Stomach smooth muscle (tissue), 2 donors: ENCODE results near the gene RPRML.
"Not testable (repeated sequence)": the region's sequence is repeated elsewhere in the genome, so short reads cannot be mapped to it uniquely, and the experiment has no call there.

Experiments
- H3K27ac ChIP-seq: one replicate; pipeline ENCODE4 v1.7.0; 2013; ENCODE audit warnings: mild to moderate bottlenecking, low read length, inconsistent platforms
- H3K27me3 ChIP-seq, 2 donors: one replicate each; pipeline ENCODE4 v1.7.0; 2013; ENCODE audit warnings: low read length in 2 of 2; ENCODE audit not compliant: insufficient read depth in 2 of 2, control insufficient read depth in 1 of 2
- H3K36me3 ChIP-seq, 2 donors: one replicate each; pipeline ENCODE4 v1.7.0; 2013; ENCODE audit warnings: low read length in 2 of 2; ENCODE audit not compliant: control insufficient read depth in 2 of 2, insufficient read depth in 2 of 2
- H3K4me1 ChIP-seq: one replicate; pipeline ENCODE4 v1.7.0; 2013; ENCODE audit warnings: low read length; ENCODE audit not compliant: control insufficient read depth, insufficient read depth
- H3K4me3 ChIP-seq, 2 donors: one replicate each; pipeline ENCODE4 v1.7.0; 2013; ENCODE audit warnings: low read length in 2 of 2
- H3K9ac ChIP-seq, 2 donors: one replicate each; pipeline ENCODE4 v1.7.0; 2013; ENCODE audit warnings: low read length in 2 of 2, mild to moderate bottlenecking in 1 of 2
- H3K9me3 ChIP-seq, 2 donors: one replicate each; pipeline ENCODE4 v1.7.0; 2013; ENCODE audit warnings: low read length in 2 of 2; ENCODE audit not compliant: control insufficient read depth in 2 of 2
- donor health status: healthy.
- donor health status: Pancreatic carcinoma.

The RPRML gene

DNA sequence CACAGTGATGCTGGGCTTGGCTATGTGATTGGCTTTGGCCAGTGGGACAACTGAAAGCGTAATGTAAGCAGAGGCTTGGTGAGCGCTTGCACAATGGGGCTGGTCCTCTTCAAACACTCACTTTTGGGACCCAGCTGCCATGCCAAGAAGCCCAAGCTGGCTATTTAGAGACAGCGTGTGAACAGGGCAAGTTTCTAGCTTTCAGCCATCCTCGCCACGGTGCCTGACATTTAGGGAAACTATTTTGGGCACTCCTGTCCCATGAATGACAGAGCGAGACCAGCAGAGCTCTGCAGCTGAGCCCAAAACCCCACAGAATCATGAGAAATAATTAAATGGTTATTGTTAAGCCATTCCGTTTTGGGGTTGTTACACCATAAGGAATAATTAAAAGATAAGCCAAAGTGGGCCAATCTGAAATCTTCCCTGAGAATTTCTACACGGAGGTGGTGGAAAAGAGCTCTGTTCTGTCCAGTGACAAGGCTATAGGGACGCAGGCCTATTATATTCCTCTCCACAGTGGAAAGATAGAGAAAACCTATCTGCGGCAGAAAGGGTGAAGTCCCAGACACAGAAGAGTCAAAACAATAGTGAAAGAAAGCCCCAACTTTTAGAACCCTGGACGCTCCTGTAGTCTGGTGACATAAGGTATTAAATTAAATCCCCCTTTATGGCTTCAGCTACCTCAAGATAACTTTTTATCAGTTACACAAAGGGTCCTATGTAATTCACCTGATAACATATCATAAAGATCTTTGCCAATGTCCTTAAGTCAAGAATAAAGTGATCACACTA lies 10.8 kb upstream of the RPRML start:
- Histone ChIP-seq H3K9me3 (no peaks in the 10 kb centered on the region), H3K36me3 (no peaks in the 10 kb centered on the region), H3K4me1 (no peaks in the 10 kb centered on the region), H3K27me3 (peaks cover 0 to 4% of the 10 kb centered on the region in 2 donors), H3K9ac (no peak overlapping the region), H3K27ac (no peak overlapping the region), H3K4me3 (no peak overlapping the region)

DNA sequence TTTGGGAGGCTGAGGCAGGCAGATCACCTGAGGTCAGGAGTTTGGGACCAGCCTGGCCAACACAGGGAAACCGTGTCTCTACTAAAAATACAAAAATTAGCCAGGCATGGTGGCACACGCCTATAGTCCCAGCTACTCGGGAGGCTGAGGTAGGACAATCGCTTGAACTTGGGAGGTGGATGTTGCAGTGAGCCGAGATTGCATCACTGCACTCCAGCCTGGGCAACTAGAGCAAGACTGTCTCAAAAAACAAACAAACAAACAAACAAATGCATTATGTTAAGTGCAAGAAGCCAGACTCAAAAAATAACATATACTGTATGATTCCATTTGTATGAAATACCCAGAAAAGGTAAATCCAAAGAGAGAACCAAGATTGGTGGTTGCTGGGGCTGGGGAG lies 8.9 kb upstream of the RPRML start:
- H3K9ac ChIP-seq, H3K4me1 ChIP-seq, H3K4me3 ChIP-seq, H3K27ac ChIP-seq, H3K9me3 ChIP-seq, H3K27me3 ChIP-seq, H3K36me3 ChIP-seq: not testable (repeated sequence)

DNA sequence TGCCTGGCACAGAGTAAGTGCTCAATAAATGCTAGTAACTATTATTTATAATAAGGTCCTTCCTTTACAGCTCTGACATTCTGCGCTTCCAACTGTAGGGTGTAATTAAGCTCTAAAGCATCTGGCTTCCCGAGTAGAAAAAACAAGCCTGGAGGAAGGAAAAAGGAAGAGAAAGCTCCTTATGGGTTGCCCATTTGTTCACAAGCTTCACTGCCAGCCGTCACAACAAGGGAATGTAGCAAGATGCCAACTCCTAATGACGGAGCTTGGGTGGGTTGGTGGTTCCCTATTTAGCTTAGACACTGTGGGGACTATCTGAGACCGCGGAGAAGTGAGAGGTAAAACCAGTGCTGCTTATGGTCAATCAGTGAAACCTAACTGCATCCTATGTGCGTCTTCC lies 7.3 kb upstream of the RPRML start:
- Histone ChIP-seq H3K4me3 (no peak overlapping the region), H3K9me3 (no peaks in the 10 kb centered on the region), H3K4me1 (no peaks in the 10 kb centered on the region), H3K9ac (no peak overlapping the region), H3K27ac (no peak overlapping the region), H3K27me3 (peaks cover 0 to 6% of the 10 kb centered on the region in 2 donors), H3K36me3 (no peaks in the 10 kb centered on the region)

DNA sequence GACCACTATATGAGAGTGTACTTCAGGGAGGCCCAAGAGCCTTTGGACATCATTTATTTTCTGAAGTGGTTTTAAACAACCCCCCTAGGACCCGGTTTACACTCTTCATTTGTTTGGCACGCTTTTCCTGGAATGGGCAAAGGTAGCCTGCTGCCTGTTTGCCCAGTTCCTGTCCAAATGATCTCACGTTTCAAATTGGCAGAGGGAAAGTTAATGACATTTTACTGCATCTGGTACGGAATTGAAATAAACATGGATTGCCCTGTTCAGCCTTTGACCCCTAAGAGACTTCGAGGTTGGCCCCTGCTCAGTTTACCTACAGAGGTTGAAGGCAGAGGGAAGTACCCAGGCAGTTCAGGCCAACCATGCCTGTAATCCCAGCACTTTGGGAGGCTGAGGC lies 5.8 kb upstream of the RPRML start:
- no peak overlapping the region for H3K27ac ChIP-seq
- no peaks in the 10 kb centered on the region for H3K9me3 ChIP-seq
- no peak overlapping the region for H3K4me3 ChIP-seq
- H3K27me3 ChIP-seq = peaks cover 0 to 10% of the 10 kb centered on the region in 2 donors
- H3K4me1 ChIP-seq = no peaks in the 10 kb centered on the region
- H3K36me3 ChIP-seq = no peaks in the 10 kb centered on the region
- no peak overlapping the region for H3K9ac ChIP-seq

DNA sequence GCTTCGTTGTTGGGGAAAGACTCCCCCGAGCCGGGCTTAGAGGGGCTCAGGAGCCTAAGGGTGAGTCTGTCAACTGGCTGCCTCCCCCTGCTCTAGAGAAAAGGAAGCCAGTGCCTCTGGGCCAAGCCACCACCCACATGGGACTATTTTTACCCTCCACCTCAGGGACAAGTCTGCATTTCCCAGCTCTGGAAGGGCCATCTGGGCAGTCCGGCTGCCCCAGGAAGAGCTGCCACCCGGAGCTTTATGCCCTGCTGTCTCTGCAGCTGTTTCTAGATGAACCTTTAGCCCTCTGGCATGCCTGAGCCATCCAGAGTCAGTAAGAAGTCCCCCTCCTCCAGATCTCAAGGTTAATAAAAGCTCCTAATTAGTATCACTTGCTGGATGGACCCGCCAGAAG lies 5.3 kb upstream of the RPRML start:
- no peaks in the 10 kb centered on the region for H3K36me3 ChIP-seq
- H3K9ac ChIP-seq = no peak overlapping the region
- H3K4me1 ChIP-seq = peaks cover 2% of the 10 kb centered on the region
- H3K27ac ChIP-seq = no peak overlapping the region
- no peak overlapping the region for H3K4me3 ChIP-seq
- H3K27me3 ChIP-seq = peaks cover 2 to 10% of the 10 kb centered on the region in 2 donors
- H3K9me3 ChIP-seq = no peaks in the 10 kb centered on the region

DNA sequence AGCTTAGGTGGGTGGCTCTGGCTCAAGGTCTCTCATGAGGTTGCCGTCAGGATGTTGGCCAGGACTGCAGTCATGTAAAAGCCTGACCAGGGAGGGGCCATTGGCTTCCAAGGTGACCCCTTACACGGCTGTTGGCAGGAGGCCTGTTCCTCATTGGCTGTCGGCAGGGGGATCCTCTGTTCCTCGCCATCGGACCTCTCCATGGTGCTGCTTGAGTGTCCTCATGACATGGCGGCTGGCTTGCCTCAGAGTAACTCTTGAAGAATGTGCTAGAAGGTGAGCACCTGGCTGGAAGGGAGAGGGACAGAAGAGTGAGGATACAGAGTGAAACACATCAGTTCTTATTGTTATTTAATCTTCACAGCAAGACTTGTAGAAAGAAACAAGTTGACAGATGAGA lies 4.7 kb upstream of the RPRML start:
- no peak overlapping the region for H3K27ac ChIP-seq
- H3K4me1 ChIP-seq = peaks cover 8% of the 10 kb centered on the region
- H3K27me3 ChIP-seq = peaks cover 7 to 10% of the 10 kb centered on the region in 2 donors
- H3K9me3 ChIP-seq = no peaks in the 10 kb centered on the region
- no peak overlapping the region for H3K9ac ChIP-seq
- no peaks in the 10 kb centered on the region for H3K36me3 ChIP-seq
- H3K4me3 ChIP-seq = no peak overlapping the region

DNA sequence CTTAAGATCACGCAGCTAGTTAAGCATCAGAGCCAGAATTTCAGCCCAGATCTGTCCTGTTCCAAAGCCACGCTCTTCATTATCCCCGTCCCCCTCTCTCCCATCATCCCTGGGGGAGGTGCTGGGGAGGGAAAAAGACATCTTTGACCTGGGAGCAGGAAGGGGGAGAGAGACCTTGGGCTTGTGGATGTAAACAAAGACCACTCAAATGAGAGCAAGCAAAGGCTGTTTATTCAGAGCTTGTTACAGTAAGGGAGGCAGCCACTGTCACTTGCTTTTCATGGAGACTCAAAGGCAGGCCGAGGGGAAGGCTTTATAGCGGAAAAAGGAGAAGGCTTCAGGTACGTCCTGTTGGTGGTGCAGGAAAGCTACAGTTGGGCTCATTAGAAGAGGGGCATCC lies 3.5 kb upstream of the RPRML start:
- H3K4me1 ChIP-seq = peaks cover 17% of the 10 kb centered on the region

DNA sequence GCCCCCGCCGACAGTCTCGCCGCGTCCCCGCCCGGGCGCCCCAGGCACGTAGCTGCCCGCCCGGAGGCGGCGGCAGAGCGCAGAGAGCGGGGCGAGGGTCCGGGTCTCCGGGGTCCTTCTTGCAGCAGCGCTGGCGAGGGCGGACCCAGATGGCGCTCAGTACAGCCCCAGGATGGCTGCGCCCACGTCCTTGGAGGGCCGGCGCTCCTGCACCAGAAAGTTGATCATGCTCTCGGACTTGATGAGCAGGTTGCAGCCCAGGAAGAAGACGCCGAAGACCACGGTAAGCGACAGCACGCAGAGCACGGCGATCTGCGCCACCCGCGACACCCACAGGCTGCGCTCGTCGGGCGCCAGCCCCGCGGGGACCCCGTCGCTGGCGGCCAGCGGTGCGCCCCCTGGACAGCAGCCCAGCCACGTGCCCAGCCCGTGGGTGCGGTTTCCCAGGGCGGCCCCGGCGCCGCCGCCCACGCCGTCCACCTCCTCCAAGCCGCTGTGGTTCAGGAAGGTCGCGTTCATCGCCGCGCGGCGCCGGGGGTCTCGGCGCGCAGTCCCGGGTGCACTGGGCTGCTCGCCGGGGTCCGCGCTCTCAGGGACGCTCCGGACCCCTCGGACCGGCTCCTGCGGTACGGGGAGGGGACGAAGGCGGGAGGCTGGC lies 435 bp downstream of the RPRML start:
- H3K4me3 ChIP-seq = peak overlapping the region; percentile 62 to 71
- H3K9me3 ChIP-seq = no peaks in the 10 kb centered on the region
- no peak overlapping the region for H3K27ac ChIP-seq
- peaks cover 26 to 28% of the 10 kb centered on the region in 2 donors for H3K27me3 ChIP-seq
- peaks cover 17% of the 10 kb centered on the region for H3K4me1 ChIP-seq
- H3K36me3 ChIP-seq = no peaks in the 10 kb centered on the region
- no peak overlapping the region for H3K9ac ChIP-seq

More for the DNA sequence above, 3.5 kb upstream of the RPRML start:
- peaks cover 14 to 19% of the 10 kb centered on the region in 2 donors for H3K27me3 ChIP-seq
- no peaks in the 10 kb centered on the region for H3K36me3 ChIP-seq
- no peak overlapping the region for H3K4me3 ChIP-seq
- H3K9ac ChIP-seq = no peak overlapping the region
- H3K27ac ChIP-seq = no peak overlapping the region
- no peaks in the 10 kb centered on the region for H3K9me3 ChIP-seq

DNA sequence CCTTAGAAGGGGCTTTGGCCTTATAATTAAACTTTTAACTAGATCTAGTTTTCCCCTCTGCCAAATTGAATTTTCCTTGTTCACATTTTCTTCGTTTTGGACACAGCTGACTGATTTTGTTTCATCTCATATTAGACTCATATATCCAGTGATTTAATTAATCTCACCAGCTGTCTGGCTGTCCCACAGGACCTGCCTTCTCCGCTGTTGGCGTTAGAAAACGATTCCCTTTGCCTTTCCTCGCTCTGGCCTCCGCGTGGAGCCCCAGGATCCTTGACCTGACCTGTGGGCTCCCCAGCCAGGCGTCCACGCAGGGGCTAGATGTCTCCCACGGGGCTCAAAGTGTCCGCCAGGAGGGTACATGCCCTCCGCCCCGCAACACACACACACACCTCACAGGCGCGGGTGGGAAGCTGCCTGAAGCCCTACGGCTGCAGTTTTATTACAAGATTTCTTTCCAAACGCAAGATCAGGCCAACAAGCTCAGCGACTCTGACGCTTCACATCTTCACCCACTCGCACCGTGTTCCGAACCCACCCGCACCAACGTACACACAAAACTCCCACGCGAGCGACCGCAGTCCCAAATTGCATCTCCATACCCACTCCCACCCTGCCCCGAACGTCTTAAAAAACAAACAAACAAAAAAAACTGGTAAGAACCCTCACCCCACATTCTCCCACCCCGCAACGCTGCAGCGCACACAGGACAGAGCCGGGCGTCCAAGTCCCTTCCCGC lies 1.1 kb downstream of the RPRML start:
- H3K36me3 ChIP-seq = no peaks in the 10 kb centered on the region
- H3K27me3 ChIP-seq = peaks cover 26 to 28% of the 10 kb centered on the region in 2 donors
- no peak overlapping the region for H3K9ac ChIP-seq
- H3K4me3 ChIP-seq = peak overlapping the region in 1 of 2 donors; percentile 71
- no peaks in the 10 kb centered on the region for H3K9me3 ChIP-seq
- H3K27ac ChIP-seq = no peak overlapping the region
- peaks cover 17% of the 10 kb centered on the region for H3K4me1 ChIP-seq

DNA sequence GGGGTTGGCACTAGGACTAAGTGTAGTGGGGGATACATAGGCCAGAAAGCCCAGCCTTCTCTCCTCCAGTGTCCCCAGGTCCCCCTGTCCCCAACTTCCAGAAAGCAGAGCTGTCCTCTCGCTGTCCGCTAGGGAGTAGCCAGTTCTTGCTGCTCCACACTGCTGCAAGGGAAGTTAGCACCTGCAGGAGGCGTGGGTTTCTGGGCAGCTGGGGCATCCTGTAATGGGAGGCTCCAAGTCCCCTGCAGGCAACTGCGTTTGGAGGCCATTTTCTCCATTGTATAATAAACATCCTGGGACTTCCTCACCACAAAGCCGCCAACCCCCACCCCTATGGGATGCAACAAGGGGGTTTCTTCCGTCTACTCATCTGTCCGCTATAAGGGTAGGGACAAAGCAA lies 1.7 kb downstream of the RPRML start:
- H3K36me3 ChIP-seq = no peaks in the 10 kb centered on the region
- H3K9ac ChIP-seq = no peak overlapping the region
- no peaks in the 10 kb centered on the region for H3K9me3 ChIP-seq
- no peak overlapping the region for H3K4me3 ChIP-seq
- no peak overlapping the region for H3K27ac ChIP-seq
- peaks cover 26 to 28% of the 10 kb centered on the region in 2 donors for H3K27me3 ChIP-seq
- peaks cover 19% of the 10 kb centered on the region for H3K4me1 ChIP-seq
